Measurements from ENCODE around the gene RNF215.

Gene RNF215

DNA sequence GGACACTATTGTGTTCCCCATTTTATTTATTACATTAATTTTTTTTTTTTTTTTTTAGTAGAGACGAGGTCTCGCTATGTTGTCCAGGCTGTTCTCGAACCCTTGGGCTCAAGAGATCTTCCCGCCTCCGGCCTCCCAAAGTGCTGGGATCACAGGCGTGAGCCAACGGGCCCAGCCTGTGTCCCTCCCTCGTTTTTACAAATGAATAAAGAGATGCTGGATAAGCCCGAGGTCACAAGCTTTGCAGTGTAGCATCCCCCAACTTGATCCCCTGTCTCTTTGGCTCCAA lies 38.1 kb upstream of the RNF215 start:
- DNase-seq (ENCODE audit: low spot score) = no peak
- TF ChIP-seq, protein P1, sequence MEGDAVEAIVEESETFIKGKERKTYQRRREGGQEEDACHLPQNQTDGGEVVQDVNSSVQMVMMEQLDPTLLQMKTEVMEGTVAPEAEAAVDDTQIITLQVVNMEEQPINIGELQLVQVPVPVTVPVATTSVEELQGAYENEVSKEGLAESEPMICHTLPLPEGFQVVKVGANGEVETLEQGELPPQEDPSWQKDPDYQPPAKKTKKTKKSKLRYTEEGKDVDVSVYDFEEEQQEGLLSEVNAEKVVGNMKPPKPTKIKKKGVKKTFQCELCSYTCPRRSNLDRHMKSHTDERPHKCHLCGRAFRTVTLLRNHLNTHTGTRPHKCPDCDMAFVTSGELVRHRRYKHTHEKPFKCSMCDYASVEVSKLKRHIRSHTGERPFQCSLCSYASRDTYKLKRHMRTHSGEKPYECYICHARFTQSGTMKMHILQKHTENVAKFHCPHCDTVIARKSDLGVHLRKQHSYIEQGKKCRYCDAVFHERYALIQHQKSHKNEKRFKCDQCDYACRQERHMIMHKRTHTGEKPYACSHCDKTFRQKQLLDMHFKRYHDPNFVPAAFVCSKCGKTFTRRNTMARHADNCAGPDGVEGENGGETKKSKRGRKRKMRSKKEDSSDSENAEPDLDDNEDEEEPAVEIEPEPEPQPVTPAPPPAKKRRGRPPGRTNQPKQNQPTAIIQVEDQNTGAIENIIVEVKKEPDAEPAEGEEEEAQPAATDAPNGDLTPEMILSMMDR (IDR thresholded peaks at IDR 0.05; ENCODE audit: extremely low read depth, missing control alignments) = no peak

GRCh38 chr22:30424534-30425326 lies 37.5 kb upstream of the RNF215 start:
- TF ChIP-seq, protein P1 (IDR thresholded peaks at IDR 0.05; ENCODE audit: extremely low read depth, missing control alignments) = no peak
- DNase-seq (ENCODE audit: low spot score) = no peak

DNA sequence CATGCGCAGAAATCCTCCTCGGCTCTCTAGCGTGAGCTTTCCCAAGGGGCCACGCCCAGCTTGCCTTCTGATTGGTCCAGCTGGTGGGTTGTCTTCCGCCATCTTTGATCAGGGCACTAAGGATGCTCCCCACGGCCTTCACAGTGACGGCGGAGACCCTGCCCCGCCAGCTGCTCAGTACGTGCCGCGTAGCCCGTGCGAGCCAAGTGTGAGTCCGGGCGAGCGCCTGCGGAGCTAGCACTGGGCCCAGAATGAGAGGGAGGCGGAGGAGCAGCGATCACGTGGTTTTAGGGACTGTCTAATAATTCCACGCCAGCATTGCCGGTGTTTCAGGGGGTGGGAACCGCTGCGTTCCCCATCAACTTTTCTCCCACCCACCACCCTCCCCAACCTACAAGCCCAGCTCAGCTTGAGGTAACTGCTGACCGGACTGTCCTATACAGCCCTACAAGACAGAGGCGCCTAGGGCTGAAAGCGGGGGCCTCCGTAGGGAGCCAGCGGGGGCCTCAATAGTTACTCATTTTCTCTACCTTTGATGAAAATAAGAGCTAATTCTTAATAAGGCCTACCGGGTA lies 36.8 kb upstream of the RNF215 start:
- TF ChIP-seq, protein P1 (IDR thresholded peaks at IDR 0.05; ENCODE audit: extremely low read depth, missing control alignments) = no peak
- DNase-seq (ENCODE audit: low spot score) = peak; percentile 98

- DNase-seq (ENCODE audit: low spot score) = no peak
- TF ChIP-seq, protein P1 (IDR thresholded peaks at IDR 0.05; ENCODE audit: extremely low read depth, missing control alignments) = no peak
Observed at GRCh38 chr22:30423301-30423958, 36.2 kb upstream of the RNF215 start.

GRCh38 chr22:30422481-30423300 lies 35.5 kb upstream of the RNF215 start:
- DNase-seq (ENCODE audit: low spot score) = no peak
- TF ChIP-seq, protein P1 (IDR thresholded peaks at IDR 0.05; ENCODE audit: extremely low read depth, missing control alignments) = no peak

DNA sequence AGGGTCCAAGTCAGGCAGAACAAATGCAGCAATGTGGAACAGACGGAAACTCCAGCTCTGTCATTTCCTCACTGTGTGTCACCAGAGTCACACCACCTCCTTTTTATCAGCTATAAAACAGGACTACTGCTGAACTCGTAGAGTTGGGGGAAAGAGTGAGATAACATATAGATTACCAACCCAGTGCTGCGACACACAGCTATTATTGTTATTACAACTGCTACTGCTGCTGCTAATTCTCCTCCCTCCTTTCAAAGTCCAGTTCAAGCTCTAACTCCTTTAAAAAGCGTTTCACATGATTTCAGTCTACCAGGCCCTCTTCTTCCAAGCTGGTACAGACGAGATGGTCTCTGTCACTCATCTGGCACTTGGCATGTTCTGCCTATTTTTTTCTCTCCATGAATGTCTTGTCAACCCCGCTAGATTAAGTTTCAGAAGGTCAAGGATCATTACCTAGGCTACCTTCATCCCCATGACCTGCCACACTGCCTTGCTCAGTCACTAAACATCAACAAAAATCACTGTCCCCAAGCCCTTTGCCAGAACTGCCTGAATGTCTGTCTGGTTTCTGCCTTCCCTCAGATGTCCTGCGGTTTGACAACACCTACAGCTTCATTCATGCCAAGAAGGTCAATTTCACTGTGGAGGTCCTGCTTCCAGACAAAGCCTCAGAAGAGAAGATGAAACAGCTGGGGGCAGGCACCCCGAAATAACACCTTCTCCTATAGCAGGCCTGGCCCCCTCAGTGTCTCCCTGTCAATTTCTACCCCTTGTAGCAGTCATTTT lies 34.7 kb upstream of the RNF215 start:
- TF ChIP-seq, protein P1 (IDR thresholded peaks at IDR 0.05; ENCODE audit: extremely low read depth, missing control alignments) = no peak
- DNase-seq (ENCODE audit: low spot score) = no peak
